Tibial nerve (tissue), 4 donors: ENCODE results near the gene PAK1. TPM values are rescaled to one million over a fixed set of nuclear protein-coding genes. Genes with fewer than 3 reads are reported as not detected.

Source experiments
- DNase-seq, 2 donors: peaks; one replicate each; pipeline ENCODE4 v3.0.0-alpha.2; 2019; ENCODE audit warnings: low spot score in 2 of 2
- H3K27ac ChIP-seq, 4 donors: fragments of 200-600 bp; sonication (generic) in 3 of 4; one replicate each; pipeline ENCODE4 v1.5.1; 2017 to 2019; ENCODE audit warnings: mild to moderate bottlenecking in 1 of 4
- H3K27me3 ChIP-seq, 2 donors: fragments of 200-600 bp; sonication (generic) in 1 of 2; one replicate each; pipeline versions ENCODE4 v1.5.1 to v1.6.0; 2017 to 2019
- H3K36me3 ChIP-seq, 3 donors: fragments of 200-600 bp; sonication (generic); one replicate each; pipeline ENCODE4 v1.5.1; 2018 to 2019
- H3K4me1 ChIP-seq, 4 donors: fragments of 200-600 bp; sonication (generic) in 3 of 4; one replicate each; pipeline ENCODE4 v1.5.1; 2017 to 2019
- H3K4me3 ChIP-seq, 4 donors: fragments of 200-600 bp; sonication (generic) in 3 of 4; one replicate each; pipeline ENCODE4 v1.5.1; 2017 to 2019; ENCODE audit warnings: mild to moderate bottlenecking in 1 of 4, moderate library complexity in 1 of 4
- H3K9me3 ChIP-seq, 4 donors: fragments of 200-600 bp; sonication (generic) in 3 of 4; one replicate each; pipeline ENCODE4 v1.5.1; 2017 to 2019
- CTCF ChIP-seq, 5 experiments: fragments of 200-600 bp in 3 of 5; fragments of 450-650 bp in 2 of 5; sonication (generic) in 3 of 5; IDR thresholded peaks; one replicate each; pipeline ENCODE4 v1.5.1; 2016 to 2019; ENCODE audit warnings: antibody characterized with exemption in 5 of 5, mild to moderate bottlenecking in 3 of 5, moderate library complexity in 2 of 5
- EP300 ChIP-seq, 2 donors: sonication (generic); formaldehyde crosslinking; IDR thresholded peaks; one replicate each; pipeline ENCODE4 v1.6.1; 2017; ENCODE audit warnings: antibody characterized with exemption in 2 of 2, mild to moderate bottlenecking in 1 of 2
- POLR2A ChIP-seq, 2 donors: fragments of 450-650 bp; IDR thresholded peaks; one replicate each; pipeline ENCODE4 v1.6.1; 2017; ENCODE audit warnings: antibody characterized with exemption in 2 of 2, mild to moderate bottlenecking in 2 of 2, moderate library complexity in 2 of 2
- WGBS, 2 donors: methylation state at CpG; one replicate each; pipeline ENCODE4 v1.1.5; 2018; 5-methylcytosine and 5-hydroxymethylcytosine counted together
- total RNA-seq, 4 donors: library from RNA; depleted of rRNA; stranded (reverse); fragments of >200 nt; gene quantifications; one replicate each; pipeline ENCODE4 v1.1.0, GENCODE V29; 2016

The PAK1 gene
- 10 to 100 TPM; 13.9 to 28.5 (median 25.4) TPM for total RNA-seq

GRCh38 chr11:77473801-77474683 lies at the start of gene PAK1:
Gene PAK1, minus strand, starts transcription at chr11:77474094. Its CDS starts 81,574 bp downstream, at chr11:77392520.
- H3K4me3 ChIP-seq: peak within 1 kb of the TSS; percentile 57 to 90 (median 67)
- H3K36me3 ChIP-seq: no peaks in the 10 kb centered on the region
- TF ChIP-seq EP300 (IDR thresholded peaks at IDR 0.05): peak in 1 of 2 donors; percentile 27
- TF ChIP-seq POLR2A (IDR thresholded peaks at IDR 0.05): no peak
- peak in 1 of 5 experiments; percentile 2 for TF ChIP-seq CTCF (IDR thresholded peaks at IDR 0.05)
- H3K27ac ChIP-seq: peak within 1 kb of the TSS; percentile 28 to 78 (median 68)
- H3K4me1 ChIP-seq: peaks cover 0 to 20% (median 0%) of the 10 kb centered on the region in 4 donors
- no peaks in the 10 kb centered on the region for H3K9me3 ChIP-seq
- H3K27me3 ChIP-seq: no peaks in the 10 kb centered on the region
- DNase-seq: peak; percentile 47 to 67
- 0 to 3% methylated on average over 13 to 46 of the region's 72 CpGs for WGBS, 2 donors

DNA sequence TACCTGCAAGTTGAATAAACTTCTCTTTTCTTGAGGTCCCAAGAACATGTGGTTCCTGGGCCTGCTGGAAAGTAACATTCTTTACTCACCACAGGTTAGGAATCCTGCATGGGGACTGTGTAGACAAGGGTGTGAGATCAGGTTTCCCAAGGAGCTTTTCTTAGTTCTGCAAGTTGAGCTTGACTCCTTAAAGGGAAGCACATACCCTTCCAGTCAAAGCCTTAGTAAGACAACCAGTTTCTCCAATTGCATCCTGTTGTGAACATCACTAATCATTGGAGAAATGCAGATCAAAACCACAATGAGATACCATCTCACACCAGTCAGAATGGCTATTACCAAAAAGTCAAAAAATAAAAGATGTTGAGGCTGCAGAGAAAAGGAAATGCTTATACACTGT lies 48.3 kb upstream of the PAK1 start:
- no peak for TF ChIP-seq CTCF (IDR thresholded peaks at IDR 0.05)
- TF ChIP-seq POLR2A (IDR thresholded peaks at IDR 0.05): no peak
- Histone ChIP-seq H3K4me1 (no peaks in the 10 kb centered on the region), H3K27me3 (no peaks in the 10 kb centered on the region)

GRCh38 chr11:77519847-77520246 lies 46.0 kb upstream of the PAK1 start:
- Histone ChIP-seq H3K4me1 (no peaks in the 10 kb centered on the region), H3K36me3 (no peaks in the 10 kb centered on the region), H3K27me3 (no peaks in the 10 kb centered on the region), H3K27ac (no peak overlapping the region), H3K4me3 (no peak overlapping the region), H3K9me3 (no peaks in the 10 kb centered on the region)
- WGBS, 2 donors: 71 to 84% methylated on average over 3 of the region's 3 CpGs
- DNase-seq: no peak
- no peak for TF ChIP-seq EP300 (IDR thresholded peaks at IDR 0.05)

More for the DNA sequence above, 48.3 kb upstream of the PAK1 start:
- no peak for DNase-seq
- no peaks in the 10 kb centered on the region for H3K9me3 ChIP-seq
- H3K27ac ChIP-seq: no peak overlapping the region
- no peaks in the 10 kb centered on the region for H3K36me3 ChIP-seq
- H3K4me3 ChIP-seq: no peak overlapping the region

DNA sequence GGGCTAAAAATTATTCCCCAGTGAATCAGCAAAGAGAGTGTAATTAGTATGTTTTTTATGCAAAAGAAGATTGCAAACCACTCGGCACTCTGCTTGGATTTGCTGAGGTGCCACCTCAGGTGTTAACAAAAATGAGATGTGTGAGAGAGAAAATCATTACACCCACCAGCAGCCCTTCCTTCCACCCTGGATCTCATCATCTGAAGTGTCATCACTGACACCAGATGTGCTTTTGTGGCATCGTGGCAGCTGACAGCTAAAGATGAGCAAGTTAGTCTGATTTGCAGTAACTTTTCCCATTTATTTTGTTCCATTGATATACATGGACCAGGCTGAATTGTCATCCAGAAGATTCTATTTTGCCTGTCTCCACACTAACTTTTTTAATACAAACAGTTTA lies 44.6 kb upstream of the PAK1 start:
- Histone ChIP-seq H3K36me3 (no peaks in the 10 kb centered on the region), H3K9me3 (no peaks in the 10 kb centered on the region), H3K27ac (no peak overlapping the region), H3K4me1 (no peaks in the 10 kb centered on the region), H3K4me3 (no peak overlapping the region), H3K27me3 (no peaks in the 10 kb centered on the region)
- 78 to 86% methylated on average over 2 of the region's 2 CpGs for WGBS, 2 donors
- no peak for TF ChIP-seq POLR2A (IDR thresholded peaks at IDR 0.05)
- no peak for TF ChIP-seq EP300 (IDR thresholded peaks at IDR 0.05)
- TF ChIP-seq CTCF (IDR thresholded peaks at IDR 0.05): no peak
- DNase-seq: no peak

DNA sequence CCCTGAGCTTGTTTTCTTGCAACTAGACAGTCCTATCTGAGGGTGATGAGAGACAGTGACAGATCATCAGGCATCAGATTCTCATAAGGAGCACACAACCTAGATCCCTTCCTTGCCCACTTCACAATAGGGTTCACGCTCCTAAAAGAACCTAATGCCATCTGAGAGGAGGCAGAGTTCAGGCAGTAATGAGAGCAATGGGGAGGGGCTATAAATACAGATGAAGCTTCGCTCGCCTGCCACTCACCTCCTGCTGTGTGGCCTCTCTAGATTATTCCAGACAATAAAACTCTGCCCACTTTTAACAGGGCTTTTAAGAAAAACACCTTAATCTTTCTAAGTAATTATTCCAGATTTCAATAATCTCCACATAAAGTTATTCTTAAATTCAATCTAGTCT lies 43.9 kb upstream of the PAK1 start:
- no peaks in the 10 kb centered on the region for H3K4me1 ChIP-seq
- no peak overlapping the region for H3K4me3 ChIP-seq
- no peak overlapping the region for H3K27ac ChIP-seq
- DNase-seq: no peak
- H3K36me3 ChIP-seq: no peaks in the 10 kb centered on the region
- WGBS, 2 donors: 82 to 84% methylated on average over 3 of the region's 3 CpGs
- no peaks in the 10 kb centered on the region for H3K27me3 ChIP-seq
- TF ChIP-seq POLR2A (IDR thresholded peaks at IDR 0.05) (no peak), CTCF (IDR thresholded peaks at IDR 0.05) (no peak), EP300 (IDR thresholded peaks at IDR 0.05) (no peak)
- no peaks in the 10 kb centered on the region for H3K9me3 ChIP-seq
